ENCODE data around the gene ROR2.
"Not testable (repeated sequence)": the region's sequence is repeated elsewhere in the genome, so short reads cannot be mapped to it uniquely, and the experiment has no call there.

The ROR2 gene

GRCh38 chr9:91923145-91923544, 26.9 kb downstream of the ROR2 start:
- no peak for DNase-seq

- DNase-seq: no peak
Observed at GRCh38 chr9:91921371-91921770, 28.7 kb downstream of the ROR2 start.

- no peak for DNase-seq
Observed at GRCh38 chr9:91920630-91921350, 29.2 kb downstream of the ROR2 start.

GRCh38 chr9:91919621-91920020, 30.4 kb downstream of the ROR2 start:
- no peak for DNase-seq

- no peak for DNase-seq
Observed at GRCh38 chr9:91917436-91917835, 32.6 kb downstream of the ROR2 start.

- DNase-seq: no peak
Observed at GRCh38 chr9:91915524-91916263, 34.3 kb downstream of the ROR2 start.

- no peak for DNase-seq
Observed at GRCh38 chr9:91914937-91915336, 35.1 kb downstream of the ROR2 start.

GRCh38 chr9:91914404-91914803, 35.6 kb downstream of the ROR2 start:
- no peak for DNase-seq

- DNase-seq: no peak
Observed at GRCh38 chr9:91913986-91914385, 36.0 kb downstream of the ROR2 start.

- DNase-seq: no peak
Observed at GRCh38 chr9:91913096-91913495, 36.9 kb downstream of the ROR2 start.

GRCh38 chr9:91911657-91912056, 38.4 kb downstream of the ROR2 start:
- no peak for DNase-seq

GRCh38 chr9:91909256-91909655, 40.8 kb downstream of the ROR2 start:
- DNase-seq: not testable (repeated sequence)

- DNase-seq: no peak
Observed at GRCh38 chr9:91908746-91909145, 41.3 kb downstream of the ROR2 start.

- no peak for DNase-seq
Observed at GRCh38 chr9:91908293-91908623, 41.8 kb downstream of the ROR2 start.

- DNase-seq: no peak
Observed at GRCh38 chr9:91907484-91908292, 42.3 kb downstream of the ROR2 start.

GRCh38 chr9:91905991-91906469, 44.0 kb downstream of the ROR2 start:
- peak; percentile 24 for DNase-seq

GRCh38 chr9:91905237-91905650, 44.8 kb downstream of the ROR2 start:
- DNase-seq: no peak

GRCh38 chr9:91904588-91905236, 45.3 kb downstream of the ROR2 start:
- no peak for DNase-seq

GRCh38 chr9:91903126-91903911, 46.7 kb downstream of the ROR2 start:
- DNase-seq: no peak

GRCh38 chr9:91902475-91903125, 47.4 kb downstream of the ROR2 start:
- no peak for DNase-seq

GRCh38 chr9:91900797-91901177, 49.2 kb downstream of the ROR2 start:
- no peak for DNase-seq

Measured in DMS53 (cell line).